Uterus (tissue), 4 donors: ENCODE results near the gene ABL1. TPM values are rescaled to one million over a fixed set of nuclear protein-coding genes. Genes with fewer than 3 reads are reported as not detected.

Source experiments
- DNase-seq, 2 donors: peaks; one replicate each; pipeline ENCODE4 v3.0.0-alpha.2; 2019 to 2020
- H3K27ac ChIP-seq, 2 donors: fragments of 200-600 bp; sonication (generic); 1 replicate in 1 of 2; 2 replicates in 1 of 2; pipeline ENCODE4 v1.5.1; 2016 to 2018
- H3K27me3 ChIP-seq, 2 donors: fragments of 200-600 bp; sonication (generic); one replicate each; pipeline ENCODE4 v1.5.1; 2018 to 2019; ENCODE audit warnings: control low read depth in 1 of 2
- H3K36me3 ChIP-seq, 2 donors: fragments of 200-600 bp; sonication (generic); one replicate each; pipeline ENCODE4 v1.5.1; 2019; ENCODE audit warnings: control low read depth in 1 of 2
- H3K4me1 ChIP-seq, 2 donors: fragments of 200-600 bp; sonication (generic); one replicate each; pipeline ENCODE4 v1.5.1; 2018 to 2019; ENCODE audit warnings: control low read depth in 1 of 2
- H3K4me3 ChIP-seq, 2 donors: fragments of 200-600 bp; sonication (generic); 1 replicate in 1 of 2; 2 replicates in 1 of 2; pipeline ENCODE4 v1.5.1; 2018 to 2019; ENCODE audit warnings: mild to moderate bottlenecking in 1 of 2
- H3K9me3 ChIP-seq, 2 donors: fragments of 200-600 bp; sonication (generic); one replicate each; pipeline ENCODE4 v1.5.1; 2019; ENCODE audit warnings: control low read depth in 1 of 2
- POLR2A ChIP-seq, 2 donors: fragments of 450-650 bp; IDR thresholded peaks; one replicate each; pipeline ENCODE4 v1.6.1; 2016; ENCODE audit warnings: antibody characterized with exemption in 2 of 2, mild to moderate bottlenecking in 1 of 2, moderate library complexity in 1 of 2
- intact Hi-C: fragments of 100-400 bp; cut with DNase I; formaldehyde crosslinking; loops from one replicate; pipeline ENCODE4 v1.15.1; 2023; ENCODE audit warnings: low total_unique reads
- total RNA-seq, 4 donors: library from RNA; depleted of rRNA in 3 of 4; stranded (reverse); fragments of >200 nt in 3 of 4; gene quantifications; one replicate each; pipeline versions ENCODE4 v1.1.0 to v1.2.4, GENCODE V29; 2014 to 2023
- TF ChIP-seq, protein P1 (sequence below), 4 experiments: fragments of 200-600 bp in 2 of 4; fragments of 450-650 bp in 2 of 4; sonication (generic) in 2 of 4; IDR thresholded peaks; one replicate each; pipeline ENCODE4 v1.5.1; 2016 to 2019; ENCODE audit warnings: antibody characterized with exemption in 4 of 4, mild to moderate bottlenecking in 2 of 4, moderate library complexity in 1 of 4
- donor health status: DM: yes; HTN: yes; CAD: no.

Gene ABL1
- total RNA-seq, 4 donors from 2014 or later = 22.5 to 117 (median 57.8) TPM

DNA sequence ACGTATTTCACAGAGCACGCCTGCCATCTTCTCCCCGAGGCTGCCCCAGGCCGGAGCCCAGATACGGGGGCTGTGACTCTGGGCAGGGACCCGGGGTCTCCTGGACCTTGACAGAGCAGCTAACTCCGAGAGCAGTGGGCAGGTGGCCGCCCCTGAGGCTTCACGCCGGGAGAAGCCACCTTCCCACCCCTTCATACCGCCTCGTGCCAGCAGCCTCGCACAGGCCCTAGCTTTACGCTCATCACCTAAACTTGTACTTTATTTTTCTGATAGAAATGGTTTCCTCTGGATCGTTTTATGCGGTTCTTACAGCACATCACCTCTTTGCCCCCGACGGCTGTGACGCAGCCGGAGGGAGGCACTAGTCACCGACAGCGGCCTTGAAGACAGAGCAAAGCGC, 51.9 kb downstream of the ABL1 start:
- H3K27ac ChIP-seq = no peak overlapping the region
- H3K4me1 ChIP-seq = no peaks in the 10 kb centered on the region
- H3K4me3 ChIP-seq = no peak overlapping the region
- H3K27me3 ChIP-seq = no peaks in the 10 kb centered on the region
- intact Hi-C loops = no loop called here
- TF ChIP-seq, protein P1, sequence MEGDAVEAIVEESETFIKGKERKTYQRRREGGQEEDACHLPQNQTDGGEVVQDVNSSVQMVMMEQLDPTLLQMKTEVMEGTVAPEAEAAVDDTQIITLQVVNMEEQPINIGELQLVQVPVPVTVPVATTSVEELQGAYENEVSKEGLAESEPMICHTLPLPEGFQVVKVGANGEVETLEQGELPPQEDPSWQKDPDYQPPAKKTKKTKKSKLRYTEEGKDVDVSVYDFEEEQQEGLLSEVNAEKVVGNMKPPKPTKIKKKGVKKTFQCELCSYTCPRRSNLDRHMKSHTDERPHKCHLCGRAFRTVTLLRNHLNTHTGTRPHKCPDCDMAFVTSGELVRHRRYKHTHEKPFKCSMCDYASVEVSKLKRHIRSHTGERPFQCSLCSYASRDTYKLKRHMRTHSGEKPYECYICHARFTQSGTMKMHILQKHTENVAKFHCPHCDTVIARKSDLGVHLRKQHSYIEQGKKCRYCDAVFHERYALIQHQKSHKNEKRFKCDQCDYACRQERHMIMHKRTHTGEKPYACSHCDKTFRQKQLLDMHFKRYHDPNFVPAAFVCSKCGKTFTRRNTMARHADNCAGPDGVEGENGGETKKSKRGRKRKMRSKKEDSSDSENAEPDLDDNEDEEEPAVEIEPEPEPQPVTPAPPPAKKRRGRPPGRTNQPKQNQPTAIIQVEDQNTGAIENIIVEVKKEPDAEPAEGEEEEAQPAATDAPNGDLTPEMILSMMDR (IDR thresholded peaks at IDR 0.05) = no peak
- no peak for TF ChIP-seq POLR2A (IDR thresholded peaks at IDR 0.05)
- H3K36me3 ChIP-seq = no peaks in the 10 kb centered on the region
- no peak for DNase-seq
- no peaks in the 10 kb centered on the region for H3K9me3 ChIP-seq

GRCh38 chr9:130887494-130888144, 52.6 kb downstream of the ABL1 start:
- no peak for TF ChIP-seq POLR2A (IDR thresholded peaks at IDR 0.05)
- TF ChIP-seq, protein P1 (IDR thresholded peaks at IDR 0.05) = no peak
- H3K4me3 ChIP-seq = no peak overlapping the region
- H3K9me3 ChIP-seq = no peaks in the 10 kb centered on the region
- no peaks in the 10 kb centered on the region for H3K4me1 ChIP-seq
- H3K27me3 ChIP-seq = no peaks in the 10 kb centered on the region
- intact Hi-C loops = no loop called here
- no peak for DNase-seq
- H3K27ac ChIP-seq = no peak overlapping the region
- no peaks in the 10 kb centered on the region for H3K36me3 ChIP-seq

- H3K4me1 ChIP-seq = no peaks in the 10 kb centered on the region
- H3K9me3 ChIP-seq = no peaks in the 10 kb centered on the region
- intact Hi-C loops = no loop called here
- H3K27me3 ChIP-seq = no peaks in the 10 kb centered on the region
- H3K4me3 ChIP-seq = no peak overlapping the region
- TF ChIP-seq, protein P1 (IDR thresholded peaks at IDR 0.05) = no peak
- no peak for TF ChIP-seq POLR2A (IDR thresholded peaks at IDR 0.05)
- DNase-seq = no peak
- H3K36me3 ChIP-seq = no peaks in the 10 kb centered on the region
- H3K27ac ChIP-seq = no peak overlapping the region
Observed at GRCh38 chr9:130888146-130888885, 53.3 kb downstream of the ABL1 start.

DNA sequence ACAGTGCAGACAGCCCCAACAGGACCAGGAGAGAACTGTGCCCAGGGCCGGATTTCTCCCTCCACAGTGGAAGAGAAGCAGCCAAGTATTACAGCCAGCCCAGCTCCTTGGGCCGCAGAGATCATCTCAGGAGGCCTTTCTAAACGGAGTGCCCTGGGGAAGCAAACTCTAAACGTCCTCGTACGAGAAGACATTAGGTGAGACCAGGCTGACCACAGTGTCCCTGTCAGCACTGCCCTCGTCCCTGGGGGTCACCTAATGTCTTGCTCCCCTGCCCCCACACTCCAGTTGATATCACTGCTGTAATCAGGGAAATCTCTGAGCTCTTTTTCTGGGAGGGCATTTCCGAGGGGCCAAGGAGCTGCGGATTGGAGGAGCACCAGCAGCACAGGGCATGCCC, 55.1 kb downstream of the ABL1 start:
- Histone ChIP-seq H3K4me3 (no peak overlapping the region), H3K36me3 (no peaks in the 10 kb centered on the region), H3K9me3 (no peaks in the 10 kb centered on the region), H3K27me3 (no peaks in the 10 kb centered on the region), H3K4me1 (no peaks in the 10 kb centered on the region), H3K27ac (no peak overlapping the region)
- DNase-seq = no peak
- TF ChIP-seq POLR2A (IDR thresholded peaks at IDR 0.05) = no peak
- TF ChIP-seq, protein P1 (IDR thresholded peaks at IDR 0.05) = no peak
- intact Hi-C loops = no loop called here
